ENCODE measurements around the gene GALP. TPM values are rescaled to one million over a fixed set of nuclear protein-coding genes. Genes with fewer than 3 reads are reported as not detected.

The GALP gene
- total RNA-seq, 6 experiments from 2014 or later = 0.42 to 0.46 TPM; not detected in 4

GRCh38 chr19:56139847-56140582 lies 35.8 kb upstream of the GALP start:
- Histone ChIP-seq H3K27me3 (no peaks in the 10 kb centered on the region), H3K36me3 (no peaks in the 10 kb centered on the region), H3K4me3 (peak overlapping the region; percentile 49 to 68 (median 54)), H3K9me3 (no peaks in the 10 kb centered on the region), H3K27ac (peak overlapping the region; percentile 48 to 67 (median 53)), H3K4me1 (peaks cover 0 to 72% (median 35%) of the 10 kb centered on the region in 4 donors)
- 46% methylated on average over 17 of the region's 22 CpGs for WGBS (ENCODE audit: insufficient coverage, low coverage, low lambda C conversion rate, missing lambda C conversion rate)
- intact Hi-C loops (cut with DNase I) = no loop called here
- no peak for ATAC-seq
- DNase-seq = no peak
- TF ChIP-seq CTCF (IDR thresholded peaks at IDR 0.05) (no peak), POLR2A (IDR thresholded peaks at IDR 0.05) (no peak)

- no peaks in the 10 kb centered on the region for H3K27me3 ChIP-seq
- H3K27ac ChIP-seq = peak within 1 kb of the TSS; percentile 51 to 81 (median 67)
- H3K9me3 ChIP-seq = no peaks in the 10 kb centered on the region
- intact Hi-C loops (cut with DNase I) = no loop called here
- H3K36me3 ChIP-seq = no peaks in the 10 kb centered on the region
- H3K4me1 ChIP-seq = peaks cover 0 to 79% (median 38%) of the 10 kb centered on the region in 4 donors
- WGBS (ENCODE audit: insufficient coverage, low coverage, low lambda C conversion rate, missing lambda C conversion rate) = under 1% methylated on average over 52 of the region's 56 CpGs
- ATAC-seq = peak; percentile 79 to 89 (median 80)
- DNase-seq = peak; percentile 99 to 100 (median 100)
- H3K4me3 ChIP-seq = peak within 1 kb of the TSS; percentile 54 to 68 (median 63)
- TF ChIP-seq CTCF (IDR thresholded peaks at IDR 0.05) (no peak), POLR2A (IDR thresholded peaks at IDR 0.05) (peak; percentile 31)
Measured at GRCh38 chr19:56140583-56141416, 35.0 kb upstream of the GALP start, which contains the start of gene ZNF444. Gene ZNF444, plus strand, starts transcription at chr19:56141287. Its CDS starts 5,625 bp downstream, at chr19:56146912.

- Histone ChIP-seq H3K27me3 (no peaks in the 10 kb centered on the region), H3K4me1 (peaks cover 0 to 78% (median 38%) of the 10 kb centered on the region in 4 donors), H3K9me3 (no peaks in the 10 kb centered on the region), H3K27ac (peak overlapping the region; percentile 51 to 81 (median 67)), H3K4me3 (peak overlapping the region; percentile 54 to 68 (median 63)), H3K36me3 (no peaks in the 10 kb centered on the region)
- no peak for TF ChIP-seq POLR2A (IDR thresholded peaks at IDR 0.05)
- no peak for TF ChIP-seq CTCF (IDR thresholded peaks at IDR 0.05)
- under 1% methylated on average over 25 of the region's 26 CpGs for WGBS (ENCODE audit: insufficient coverage, low coverage, low lambda C conversion rate, missing lambda C conversion rate)
- ATAC-seq (no peak), DNase-seq (no peak)
- intact Hi-C loops (cut with DNase I) = no loop called here
Measured at GRCh38 chr19:56141417-56141993, 34.3 kb upstream of the GALP start.

- WGBS (ENCODE audit: insufficient coverage, low coverage, low lambda C conversion rate, missing lambda C conversion rate) = 16% methylated on average over 16 of the region's 17 CpGs
- Histone ChIP-seq H3K9me3 (no peaks in the 10 kb centered on the region), H3K4me1 (peaks cover 0 to 71% (median 34%) of the 10 kb centered on the region in 4 donors), H3K27me3 (no peaks in the 10 kb centered on the region), H3K4me3 (peak overlapping the region; percentile 54 to 68 (median 63)), H3K36me3 (peaks cover 0 to 6% (median 0%) of the 10 kb centered on the region in 4 donors), H3K27ac (peak overlapping the region; percentile 51 to 81 (median 67))
- TF ChIP-seq CTCF (IDR thresholded peaks at IDR 0.05) (no peak), POLR2A (IDR thresholded peaks at IDR 0.05) (no peak)
- ATAC-seq (peak; percentile 26 to 52 (median 30)), DNase-seq (peak; percentile 63 to 90 (median 82))
- intact Hi-C loops (cut with DNase I) = no loop called here
Measured at GRCh38 chr19:56142087-56142787, 33.6 kb upstream of the GALP start.

Data from right lobe of liver (tissue), 6 donors.